HG03354 (cell line): ENCODE data around the gene FXYD1.
"Not testable (repeated sequence)": the region's sequence is repeated elsewhere in the genome, so short reads cannot be mapped to it uniquely, and the experiment has no call there.

ENCODE experiments used
- ATAC-seq: cut with Tn5 transposase; IDR thresholded peaks from one replicate; pipeline ENCODE4 v1.9.1; 2021; ENCODE audit warnings: mild to moderate bottlenecking; ENCODE audit not compliant: unreplicated experiment, poor library complexity, severe bottlenecking

Gene FXYD1

GRCh38 chr19:35138305-35138892 is at the start of gene FXYD1:
Gene FXYD1 (plus strand): TSS chr19:35138824. CDS start chr19:35140080, 1,256 bp downstream.
- no peak for ATAC-seq

DNA sequence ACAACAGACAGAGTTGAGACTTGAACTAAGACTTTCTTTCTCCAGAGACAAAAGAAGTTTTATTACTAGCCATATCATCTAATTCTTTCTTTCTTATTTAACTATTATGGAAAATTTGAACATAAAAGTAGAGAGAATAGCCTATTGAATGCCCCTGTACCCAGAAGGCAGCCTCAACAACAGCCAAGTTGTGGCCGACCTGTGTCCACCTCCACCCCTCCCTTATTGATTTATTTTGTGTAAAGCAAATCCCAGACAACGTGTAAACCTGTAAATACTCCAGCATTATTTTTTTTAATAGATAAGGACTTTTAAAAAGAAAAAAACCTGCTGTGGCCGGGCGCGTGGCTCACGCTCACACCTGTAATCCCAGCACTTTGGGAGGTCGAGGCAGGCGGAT is 49.1 kb upstream of the FXYD1 start:
- no peak for ATAC-seq

GRCh38 chr19:35090160-35090505 is 48.5 kb upstream of the FXYD1 start:
- no peak for ATAC-seq

GRCh38 chr19:35090506-35091214 is 48.0 kb upstream of the FXYD1 start:
- ATAC-seq, result no peak

- no peak for ATAC-seq
Observed at GRCh38 chr19:35093430-35093829, 45.2 kb upstream of the FXYD1 start.

DNA sequence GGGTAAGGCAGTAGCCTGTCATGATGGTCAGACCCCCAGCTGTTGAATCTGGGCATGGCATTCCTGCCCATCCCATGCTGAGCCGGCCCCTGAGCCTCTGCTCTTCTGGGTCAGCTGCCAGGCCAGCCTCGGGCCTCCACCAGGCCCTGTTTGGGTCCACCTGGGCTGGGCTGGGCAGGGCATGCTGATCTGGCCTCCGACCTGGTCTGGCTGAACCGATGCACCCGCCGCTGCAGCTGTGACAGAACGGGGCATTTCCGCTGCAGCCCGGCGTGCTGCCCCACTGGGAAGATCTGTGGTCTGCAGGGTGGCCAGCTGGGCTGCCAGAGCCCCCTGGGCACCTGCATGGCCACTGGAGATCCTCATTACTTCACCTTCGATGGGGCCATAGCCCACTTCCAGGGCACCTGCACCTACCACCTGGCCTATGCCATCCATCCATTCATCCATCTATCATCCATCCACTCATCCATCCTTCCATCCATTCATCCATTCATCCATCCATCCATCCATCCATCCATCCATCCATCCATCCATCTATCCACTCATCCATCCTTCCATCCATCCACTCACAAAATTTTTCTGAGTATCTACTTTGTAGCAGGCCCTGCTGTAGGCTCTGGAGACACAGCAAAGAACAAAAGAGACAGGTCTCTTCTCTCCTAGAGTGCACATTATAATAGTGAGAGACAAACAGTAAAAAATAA is 44.5 kb upstream of the FXYD1 start:
- ATAC-seq, result no peak

DNA sequence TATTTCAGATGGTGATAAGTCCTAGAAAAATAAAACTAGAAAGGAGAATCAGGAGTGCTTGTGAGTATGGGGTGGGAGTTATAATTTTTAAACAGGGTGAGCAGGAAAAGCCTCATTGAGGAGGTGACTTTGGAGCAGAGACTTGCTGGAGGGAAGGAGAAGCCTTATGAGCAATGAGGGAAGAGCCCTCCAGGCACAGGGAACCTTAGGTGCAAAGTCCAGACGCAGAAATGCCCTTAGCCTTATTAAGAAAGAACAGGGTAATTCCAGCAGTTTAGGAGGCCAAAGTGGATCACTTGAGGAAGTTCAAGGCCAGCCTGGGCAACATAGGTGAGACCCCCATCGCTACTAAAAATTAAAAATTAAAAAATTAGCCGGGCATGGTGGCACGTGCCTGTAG is 44.0 kb upstream of the FXYD1 start:
- ATAC-seq, result no peak

DNA sequence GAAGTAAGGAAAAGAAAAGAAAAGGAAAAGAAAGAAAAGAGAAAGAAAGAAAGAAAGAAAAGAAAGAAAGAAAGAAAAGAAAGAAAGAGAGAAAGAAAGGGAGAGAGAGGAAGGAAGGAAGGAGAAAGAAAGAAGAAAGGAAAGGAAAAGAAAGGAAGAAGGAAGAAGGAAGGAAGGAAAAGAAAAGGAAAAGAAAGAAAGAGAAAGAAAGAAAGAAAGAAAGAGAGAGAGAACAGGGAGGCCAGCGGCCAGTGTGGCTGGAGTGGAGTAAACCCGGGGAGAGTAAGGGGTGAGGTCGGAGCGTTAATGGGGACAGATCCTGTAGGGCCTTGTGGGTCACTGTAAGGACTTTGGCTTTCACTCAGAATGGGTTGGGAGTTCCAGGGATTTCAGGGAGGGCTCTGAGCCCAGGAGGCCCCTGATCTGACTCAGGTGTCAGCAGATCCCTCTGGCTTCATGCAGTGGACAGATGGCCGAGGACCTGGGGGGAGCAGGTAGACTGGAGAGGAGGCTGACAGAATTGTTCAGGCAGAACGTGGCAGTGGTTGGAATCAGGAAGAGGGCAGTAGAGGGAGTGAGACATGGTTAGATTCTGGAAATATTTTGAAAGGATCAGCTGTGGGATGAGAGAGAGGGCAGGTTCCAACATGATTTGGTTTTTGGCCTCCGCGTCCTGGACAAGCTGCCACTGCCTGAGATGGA is 42.8 kb upstream of the FXYD1 start:
- no peak for ATAC-seq

- no peak for ATAC-seq
Observed at GRCh38 chr19:35098413-35099049, 40.1 kb upstream of the FXYD1 start.

DNA sequence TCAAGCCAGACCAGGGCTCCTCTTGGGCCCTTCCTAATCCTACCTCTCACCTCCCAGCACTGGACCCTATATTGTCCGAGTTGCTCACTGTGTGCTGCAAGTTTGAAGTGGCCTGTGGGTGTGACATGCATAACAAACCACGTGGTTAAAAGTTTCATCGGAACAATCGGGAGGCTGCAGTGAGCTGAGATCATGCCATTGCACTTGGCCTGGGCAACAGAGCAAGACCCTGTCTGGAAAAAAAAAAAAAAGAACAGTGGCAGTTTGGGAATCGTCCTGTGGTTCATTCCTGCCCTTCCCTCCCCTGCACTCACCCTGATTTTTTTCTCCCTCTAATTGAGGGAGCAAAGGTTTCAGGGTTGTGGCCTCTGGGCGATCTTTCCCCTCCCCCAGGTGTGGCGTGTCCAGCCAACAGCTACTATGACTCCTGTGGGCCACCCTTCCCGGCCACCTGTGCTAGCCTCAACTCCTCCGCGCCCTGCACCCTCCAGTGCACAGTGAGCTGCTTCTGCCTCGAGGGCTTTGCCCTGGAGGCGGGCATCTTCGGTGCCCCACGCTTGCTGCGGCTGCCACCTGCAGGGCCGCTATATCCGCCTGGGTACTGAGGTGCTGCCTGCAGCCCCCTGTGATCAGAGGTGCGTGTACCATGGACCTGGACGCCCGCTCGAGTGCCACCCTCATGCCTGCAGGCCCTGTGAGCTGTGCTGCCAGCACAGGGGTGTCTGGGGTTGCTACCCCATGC is 39.3 kb upstream of the FXYD1 start:
- no peak for ATAC-seq

GRCh38 chr19:35099897-35100275 is 38.7 kb upstream of the FXYD1 start:
- no peak for ATAC-seq

GRCh38 chr19:35100588-35101533 is 37.8 kb upstream of the FXYD1 start:
- no peak for ATAC-seq

DNA sequence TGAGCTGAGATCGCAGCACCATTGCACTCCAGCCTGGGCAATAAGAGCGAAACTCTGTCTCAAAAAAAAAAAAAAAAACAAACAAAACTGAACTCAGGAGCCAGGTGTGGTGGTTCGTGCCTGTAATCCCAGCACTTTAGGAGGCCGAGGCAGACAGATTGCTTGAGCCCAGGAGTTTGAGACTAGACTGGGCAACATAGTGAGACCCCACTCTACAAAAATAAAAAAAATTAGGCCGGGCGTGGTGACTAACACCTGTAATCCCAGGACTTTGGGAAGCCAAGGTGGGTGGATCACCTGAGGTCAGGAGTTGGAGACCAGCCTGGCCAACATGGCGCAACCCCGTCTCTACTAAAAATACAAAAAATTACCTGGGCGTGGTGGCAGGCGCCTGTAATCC is 36.7 kb upstream of the FXYD1 start:
- ATAC-seq, result not testable (repeated sequence)

- not testable (repeated sequence) for ATAC-seq
Observed at GRCh38 chr19:35103614-35104013, 35.0 kb upstream of the FXYD1 start.

GRCh38 chr19:35104361-35104760 is 34.3 kb upstream of the FXYD1 start:
- no peak for ATAC-seq

- ATAC-seq, result no peak
Observed at GRCh38 chr19:35105047-35105410, 33.6 kb upstream of the FXYD1 start.

- no peak for ATAC-seq
Observed at GRCh38 chr19:35105411-35106290, 33.0 kb upstream of the FXYD1 start.

- ATAC-seq, result no peak
Observed at GRCh38 chr19:35106291-35106583, 32.4 kb upstream of the FXYD1 start.
